Fibroblast of lung (primary cell): ENCODE results near the gene HMGCS1.

Source experiments
- EZH2 ChIP-seq: IDR thresholded peaks from 2 replicates; pipeline ENCODE4 v1.5.1; 2012; ENCODE audit warnings: low read length, control low read depth, mild to moderate bottlenecking; ENCODE audit errors: missing control alignments
- TF ChIP-seq, protein P1 (sequence below), 2 donors: IDR thresholded peaks in 1 of 2; conservative IDR thresholded peaks in 1 of 2; 1 replicate in 1 of 2; 2 replicates in 1 of 2; pipeline ENCODE4 v1.5.1; 2011 to 2012; ENCODE audit warnings: low read length in 2 of 2, control low read depth in 1 of 2, inconsistent platforms in 1 of 2, low read depth in 1 of 2, mild to moderate bottlenecking in 1 of 2

DNA sequence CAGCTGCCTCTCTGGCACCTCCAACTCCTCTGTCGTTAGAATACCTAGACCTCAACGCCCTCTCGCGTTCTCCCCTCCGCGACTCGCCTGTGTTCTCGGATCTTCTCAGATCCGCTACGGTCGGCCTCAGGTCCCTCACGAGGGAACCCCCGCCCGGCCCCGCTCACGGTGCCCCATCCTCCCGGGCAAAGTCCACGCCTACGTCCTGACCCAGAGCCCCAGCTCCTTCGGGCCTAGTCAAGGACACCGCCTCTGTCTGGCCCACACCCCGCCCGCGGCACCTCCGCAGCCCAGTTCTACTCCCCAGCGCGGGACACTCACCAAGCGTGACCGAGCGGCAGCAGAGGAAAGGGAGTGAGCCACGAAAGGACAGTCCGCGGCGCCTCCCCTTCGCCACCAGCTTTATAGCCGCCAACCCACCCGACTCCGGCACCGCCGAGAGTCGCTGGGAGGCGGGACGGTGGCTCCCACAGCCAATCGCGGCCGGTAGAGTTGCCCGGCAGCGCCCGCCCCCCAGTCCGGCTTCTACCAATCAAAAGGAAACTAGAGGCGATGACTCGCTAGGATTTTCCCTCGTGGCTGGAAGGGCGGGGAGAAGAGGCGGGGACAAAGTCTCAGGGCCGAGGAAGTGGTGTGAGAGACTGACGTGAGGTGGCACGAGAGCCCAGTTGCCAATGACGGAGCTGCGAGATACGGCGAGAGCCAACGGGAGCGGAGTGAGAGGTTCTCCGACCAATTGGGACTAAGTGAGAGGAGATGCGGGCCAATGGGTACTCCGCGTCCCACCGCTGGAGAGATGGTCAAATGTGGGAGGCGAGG, at the start of gene HMGCS1:
- TF ChIP-seq, protein P1, sequence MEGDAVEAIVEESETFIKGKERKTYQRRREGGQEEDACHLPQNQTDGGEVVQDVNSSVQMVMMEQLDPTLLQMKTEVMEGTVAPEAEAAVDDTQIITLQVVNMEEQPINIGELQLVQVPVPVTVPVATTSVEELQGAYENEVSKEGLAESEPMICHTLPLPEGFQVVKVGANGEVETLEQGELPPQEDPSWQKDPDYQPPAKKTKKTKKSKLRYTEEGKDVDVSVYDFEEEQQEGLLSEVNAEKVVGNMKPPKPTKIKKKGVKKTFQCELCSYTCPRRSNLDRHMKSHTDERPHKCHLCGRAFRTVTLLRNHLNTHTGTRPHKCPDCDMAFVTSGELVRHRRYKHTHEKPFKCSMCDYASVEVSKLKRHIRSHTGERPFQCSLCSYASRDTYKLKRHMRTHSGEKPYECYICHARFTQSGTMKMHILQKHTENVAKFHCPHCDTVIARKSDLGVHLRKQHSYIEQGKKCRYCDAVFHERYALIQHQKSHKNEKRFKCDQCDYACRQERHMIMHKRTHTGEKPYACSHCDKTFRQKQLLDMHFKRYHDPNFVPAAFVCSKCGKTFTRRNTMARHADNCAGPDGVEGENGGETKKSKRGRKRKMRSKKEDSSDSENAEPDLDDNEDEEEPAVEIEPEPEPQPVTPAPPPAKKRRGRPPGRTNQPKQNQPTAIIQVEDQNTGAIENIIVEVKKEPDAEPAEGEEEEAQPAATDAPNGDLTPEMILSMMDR (conservative IDR thresholded peaks at IDR 0.05 in 1 of 2, IDR thresholded peaks at IDR 0.05 in 1 of 2; ENCODE audit: low read depth in 1 of 2, low read length in 2 of 2): no peak
- no peak for TF ChIP-seq EZH2
